ENCODE measurements around the gene WASHC3. TPM values are rescaled to one million over a fixed set of nuclear protein-coding genes. Genes with fewer than 3 reads are reported as not detected.

Gene WASHC3
- 39.9 and 40.2 TPM in 2 replicates for total RNA-seq (2013; cell fraction: nucleolus; rRNA removed)
- total RNA-seq (2014; rRNA removed) (40.3 and 42.8 TPM in 2 replicates), total RNA-seq (2014; rRNA removed; fragmentation: Illumina TruSeq; extraction: Trizol) (45.3 and 45.7 TPM in 2 replicates), total RNA-seq (2021) (18.8 and 22.3 TPM in 2 replicates), polyA plus RNA-seq (2011; rRNA removed) (57.5 and 83.6 TPM in 2 replicates), polyA plus RNA-seq (2014; fragmentation: Illumina TruSeq; extraction: Trizol) (71.3 and 83.4 TPM in 2 replicates), polyA plus RNA-seq (2014; fragmentation: Nextera tagmentation; extraction: Ambion mirVana) (100 to 1,000 TPM in 1 of 2 experiments, 10 to 100 TPM in 1; 87.0 to 106 TPM), polyA plus RNA-seq (2014; rRNA removed) (35.8 and 44.3 TPM in 2 replicates), polyA plus RNA-seq (2016; fragmentation: Nextera tagmentation; extraction: Ambion mirVana) (10 to 100 TPM; 71.1 to 82.6 TPM), polyA minus RNA-seq (2011; rRNA and poly(A)+ RNA removed) (29.3 and 29.9 TPM in 2 replicates), Bru-seq, nascent RNA (percentile 72 among the genes with signal in this experiment), BruChase-seq, experiment 1, labeled RNA remaining after a 6-hour chase (percentile 55 among the genes with signal in this experiment), BruChase-seq, experiment 2, labeled RNA remaining after a 2-hour chase (percentile 62 among the genes with signal in this experiment)
- polyA plus RNA-seq (2011; ENCODE audit: low read depth): 35.0 TPM
- 35.0 and 39.1 TPM in 2 replicates for polyA plus RNA-seq (2011; cell fraction: cytosol; rRNA removed)
- 17.1 and 26.3 TPM in 2 replicates for polyA plus RNA-seq (2011; cell fraction: nucleus; rRNA removed)
- polyA plus RNA-seq (2012): 24.7 and 32.4 TPM in 2 replicates
- 12.2 and 13.8 TPM in 2 replicates for polyA minus RNA-seq (2011; cell fraction: cytosol; rRNA and poly(A)+ RNA removed)
- polyA minus RNA-seq (2011; cell fraction: nucleus; rRNA and poly(A)+ RNA removed): 16.2 and 19.9 TPM in 2 replicates
- long read RNA-seq, experiment 1, transcript WASHC3-201 (7 exons, 916 nt): major isoform, 9 of 16 reads
- long read RNA-seq, experiment 1, partial matches to known transcripts: 0 of 16 reads
- long read RNA-seq, experiment 1, other reads (novel, unspliced or antisense): 4 of 16 reads
- long read RNA-seq, experiment 2, transcript WASHC3-213 (7 exons, 865 nt): minor isoform, 14 of 107 reads
- long read RNA-seq, experiment 2, transcript WASHC3-201 (7 exons, 916 nt): major isoform, 79 of 107 reads
- long read RNA-seq, experiment 2, partial matches to known transcripts: 1 of 107 reads
- long read RNA-seq, experiment 2, other reads (novel, unspliced or antisense): 9 of 107 reads

GRCh38 chr12:102061560-102062418 lies at the start of gene WASHC3:
WASHC3 (minus strand) TSS chr12:102061991; CDS start chr12:102061962, 29 bp downstream.
- Histone ChIP-seq H3K27ac (ENCODE audit: control insufficient read depth, insufficient read depth) (peak within 1 kb of the TSS; percentile 96), H3K9ac (ENCODE audit: control insufficient read depth, insufficient read depth, low read length) (peak within 1 kb of the TSS; percentile 97), H3K27me3 (replicated peaks in 1 of 2; ENCODE audit: control insufficient read depth in 2 of 2, insufficient read depth in 2 of 2, low read length in 1 of 2) (no peaks in the 10 kb centered on the region), H3K4me1 (ENCODE audit: control insufficient read depth, insufficient read depth, low read length) (peaks cover 10% of the 10 kb centered on the region; the same call in 1 of the 2 replicates), H3K4me3 (peak within 1 kb of the TSS; percentile 73), H4K20me1 (ENCODE audit: control insufficient read depth, insufficient read depth) (no peaks in the 10 kb centered on the region), H2AFZ (ENCODE audit: control insufficient read depth, low read depth, low read length) (peak within 1 kb of the TSS; percentile 97), H3K4me2 (ENCODE audit: control insufficient read depth, insufficient read depth) (peak within 1 kb of the TSS; percentile 70), H3K36me3 (ENCODE audit: control insufficient read depth in 2 of 2, insufficient read depth in 2 of 2, low read length in 1 of 2) (no peaks in the 10 kb centered on the region; a peak in 1 of 4 replicates), H3K79me2 (ENCODE audit: control insufficient read depth, insufficient read depth, low read length) (peaks cover 6% of the 10 kb centered on the region), H3K9me3 (replicated peaks; ENCODE audit: control insufficient read depth, insufficient read depth, low read length) (no peaks in the 10 kb centered on the region; the same call in 2 of the 3 replicates)
- ChIA-PET SMC1A (ENCODE audit: uncharacterized antibody, unreplicated experiment) (interaction anchor here (0.6 to 2.1 kb wide), 19 partner anchors 10 to 1858 kb away, joined by 3 to 11 read pairs (median 3); no protein-coding TSS in a partner anchor), RAD21 (ENCODE audit: unreplicated experiment) (interaction anchor here (0.5 to 2.2 kb wide), 12 partner anchors 10 to 177 kb away, joined by 3 to 15 read pairs (median 4); no protein-coding TSS in a partner anchor), CTCF (interaction anchor here (1.0 to 1.6 kb wide), 6 partner anchors 20 to 143 kb away, joined by 3 to 6 read pairs (median 4); no protein-coding TSS in a partner anchor), POLR2A (interaction anchor here (0.6 to 2.2 kb wide), 14 partner anchors 12 to 232 kb away, joined by 3 to 9 read pairs (median 4); partner anchors contain the start of genes NUP37 and PARPBP)
- FAIRE-seq (no peak), DNase-seq (ENCODE audit: low read depth, low spot score) (peak; percentile 74), ATAC-seq (peak; percentile 95)
- 3% methylated on average over 39 of the region's 44 CpGs for WGBS (ENCODE audit: insufficient coverage, insufficient replicate concordance, low lambda C conversion rate, missing lambda C conversion rate)
- TSS peak; percentile 91 for BruUV-seq (replicated peaks)
- in situ Hi-C loops (cut with MboI) (no loop called here), intact Hi-C loops (cut with micrococcal nuclease; ENCODE audit: unreplicated experiment) (loop anchor here (1.0 to 10.0 kb wide), 4 partner anchors 51 to 287 kb away; partner anchors contain the start of genes NUP37 and PARPBP)
- TF ChIP-seq LARP7 (IDR thresholded peaks at IDR 0.05) (peak; percentile 55; the same call in 1 of the 2 replicates), HDGF (IDR thresholded peaks at IDR 0.05) (peak; percentile 83), ASH2L (IDR thresholded peaks at IDR 0.05; ENCODE audit: borderline replicate concordance, low read depth) (no peak), EED (IDR thresholded peaks at IDR 0.05; ENCODE audit: low read depth) (peak; percentile 28; the same call in 1 of the 2 replicates), NFYB (IDR thresholded peaks at IDR 0.05; ENCODE audit: insufficient read depth, low read depth, low read length) (0 out of 2 replicates have a peak, but pooled peaks have one; percentile 43), E2F4 (IDR thresholded peaks at IDR 0.05; ENCODE audit: low read depth, low read length) (no peak), SMARCA5 (IDR thresholded peaks at IDR 0.05) (peak; percentile 88; the same call in 1 of the 2 replicates), BCL3 (IDR thresholded peaks at IDR 0.05; ENCODE audit: borderline replicate concordance, insufficient read depth, low read depth, low read length, poor library complexity, severe bottlenecking) (peak; percentile 25), MTA2 (IDR thresholded peaks at IDR 0.05; ENCODE audit: low read depth) (no peak), NBN (IDR thresholded peaks at IDR 0.05) (peak; percentile 84; the same call in 1 of the 2 replicates), SMAD5 (IDR thresholded peaks at IDR 0.05; ENCODE audit: low read depth) (no peak), TARDBP (IDR thresholded peaks at IDR 0.05; ENCODE audit: borderline replicate concordance) (peak; percentile 31; the same call in 1 of the 2 replicates), RELB (IDR thresholded peaks at IDR 0.05; ENCODE audit: low read depth) (0 out of 2 replicates have a peak, but pooled peaks have one; percentile 7), CREM (IDR thresholded peaks at IDR 0.05; ENCODE audit: low read depth) (peak; percentile 95)
